ENCODE data around the gene EIF3A. TPM values are rescaled to one million over a fixed set of nuclear protein-coding genes. Genes with fewer than 3 reads are reported as not detected.
A peak's percentile ranks its signal among the peaks of the same experiment; 100 is the strongest.

The EIF3A gene
- total and polyA plus RNA-seq, 3 donors from 2014 or later, result 71.1 to 97.0 (median 91.2) TPM

GRCh38 chr10:119078422-119079179 lies 2.0 kb downstream of the EIF3A start:
- peaks cover 16% of the 10 kb centered on the region for H3K4me1 ChIP-seq
- intact Hi-C loops (cut with DNase I; ENCODE audit: low total_unique reads), result no loop called here
- H3K9me3 ChIP-seq, result no peaks in the 10 kb centered on the region
- no peaks in the 10 kb centered on the region for H3K27me3 ChIP-seq
- DNase-seq, result no peak
- TF ChIP-seq POLR2A (IDR thresholded peaks at IDR 0.05), result no peak
- no peak for TF ChIP-seq CTCF (IDR thresholded peaks at IDR 0.05)
- 22 to 30% methylated on average over 10 of the region's 10 CpGs for WGBS, 2 donors
- peak overlapping the region in 1 of 2 donors; percentile 92 for H3K4me3 ChIP-seq
- no peaks in the 10 kb centered on the region for H3K36me3 ChIP-seq (ENCODE audit: low read depth, missing control alignments)
- H3K27ac ChIP-seq, result peak overlapping the region; percentile 2 to 94

DNA sequence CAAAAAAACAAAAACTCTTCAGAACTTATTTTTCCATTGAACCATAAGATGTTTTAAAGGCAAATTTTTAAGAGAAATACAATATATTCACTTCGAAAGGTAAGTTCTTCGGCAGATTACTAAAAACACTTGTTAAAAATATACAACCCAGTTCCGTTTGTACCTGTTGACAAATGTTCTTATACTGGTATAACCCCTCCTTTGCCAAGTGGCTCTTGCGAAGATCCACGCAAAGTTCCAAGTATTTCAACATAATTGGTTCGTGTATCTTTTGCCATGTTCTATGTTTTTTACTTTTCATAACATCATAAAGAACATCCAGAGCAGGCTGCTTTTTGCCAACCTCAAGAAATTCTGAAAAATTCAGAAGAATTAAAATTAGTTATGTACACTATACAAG lies 7.0 kb downstream of the EIF3A start:
- Histone ChIP-seq H3K4me3 (no peak overlapping the region), H3K27ac (no peak overlapping the region), H3K9me3 (no peaks in the 10 kb centered on the region), H3K27me3 (no peaks in the 10 kb centered on the region), H3K4me1 (peaks cover 11% of the 10 kb centered on the region), H3K36me3 (ENCODE audit: low read depth, missing control alignments) (no peaks in the 10 kb centered on the region)
- no peak for TF ChIP-seq POLR2A (IDR thresholded peaks at IDR 0.05)
- TF ChIP-seq CTCF (IDR thresholded peaks at IDR 0.05), result no peak
- DNase-seq, result no peak
- intact Hi-C loops (cut with DNase I; ENCODE audit: low total_unique reads), result no loop called here
- 71 to 77% methylated on average over 6 of the region's 6 CpGs for WGBS, 2 donors

GRCh38 chr10:119070395-119071165 lies 10.0 kb downstream of the EIF3A start:
- no peak for DNase-seq
- no peaks in the 10 kb centered on the region for H3K27me3 ChIP-seq
- H3K9me3 ChIP-seq, result no peaks in the 10 kb centered on the region
- no peak overlapping the region for H3K4me3 ChIP-seq
- 86 to 88% methylated on average over 9 of the region's 9 CpGs for WGBS, 2 donors
- no peak overlapping the region for H3K27ac ChIP-seq
- H3K4me1 ChIP-seq, result no peaks in the 10 kb centered on the region
- TF ChIP-seq POLR2A (IDR thresholded peaks at IDR 0.05), result no peak
- no peak for TF ChIP-seq CTCF (IDR thresholded peaks at IDR 0.05)
- H3K36me3 ChIP-seq (ENCODE audit: low read depth, missing control alignments), result no peaks in the 10 kb centered on the region
- intact Hi-C loops (cut with DNase I; ENCODE audit: low total_unique reads), result no loop called here

DNA sequence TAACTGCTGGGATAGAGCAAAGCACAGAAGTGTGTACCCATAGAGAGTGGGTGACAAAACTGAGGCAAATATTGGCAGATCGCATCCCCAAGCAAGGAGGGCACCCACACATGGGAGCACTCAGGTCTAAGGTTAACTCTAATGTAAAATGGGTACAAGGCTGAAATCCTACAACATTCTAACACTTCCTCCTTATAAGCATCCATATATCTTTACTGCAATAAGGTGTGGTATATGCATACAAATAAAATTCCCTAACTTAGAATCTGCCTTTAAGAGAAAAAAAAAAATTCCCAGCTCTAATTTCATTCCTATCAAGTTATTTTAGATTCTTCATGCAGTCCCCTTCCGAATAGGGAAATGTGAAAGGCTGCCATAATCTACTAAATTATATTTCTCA lies 18.7 kb downstream of the EIF3A start:
- no peak for DNase-seq
- Histone ChIP-seq H3K4me1 (no peaks in the 10 kb centered on the region), H3K36me3 (ENCODE audit: low read depth, missing control alignments) (peaks cover 2% of the 10 kb centered on the region), H3K4me3 (no peak overlapping the region), H3K27me3 (no peaks in the 10 kb centered on the region), H3K9me3 (no peaks in the 10 kb centered on the region), H3K27ac (no peak overlapping the region)
- 90 to 93% methylated on average over 2 of the region's 2 CpGs for WGBS, 2 donors
- TF ChIP-seq POLR2A (IDR thresholded peaks at IDR 0.05), result no peak
- no peak for TF ChIP-seq CTCF (IDR thresholded peaks at IDR 0.05)
- intact Hi-C loops (cut with DNase I; ENCODE audit: low total_unique reads), result no loop called here

All from testis (tissue), 3 donors.